ENCODE results near the gene ITPR2. TPM values are rescaled to one million over a fixed set of nuclear protein-coding genes. Genes with fewer than 3 reads are reported as not detected.

Gene ITPR2
- total RNA-seq, 1 experiment from 2014 or later, result 14.3 TPM

- H3K27me3 Mint-ChIP-seq (ENCODE audit: insufficient read depth, unreplicated experiment), result no peaks in the 10 kb centered on the region
- intact Hi-C loops (cut with micrococcal nuclease), result no loop called here
- peak overlapping the region; percentile 13 for H3K27ac Mint-ChIP-seq (ENCODE audit: low read depth, unreplicated experiment)
- H3K36me3 Mint-ChIP-seq (ENCODE audit: insufficient read depth, unreplicated experiment), result no peaks in the 10 kb centered on the region
- no TSS peak for BruUV-seq (replicated peaks)
- ChIA-PET POLR2A (no interaction called here), CTCF (no interaction called here)
- H3K4me3 Mint-ChIP-seq (ENCODE audit: unreplicated experiment), result no peak overlapping the region
- H3K4me1 Mint-ChIP-seq (ENCODE audit: insufficient read depth, unreplicated experiment), result peaks cover 27% of the 10 kb centered on the region
- H3K9me3 Mint-ChIP-seq (ENCODE audit: unreplicated experiment), result no peaks in the 10 kb centered on the region
- DNase-seq (ENCODE audit: unreplicated experiment), result no peak
- TF ChIP-seq, protein P1, sequence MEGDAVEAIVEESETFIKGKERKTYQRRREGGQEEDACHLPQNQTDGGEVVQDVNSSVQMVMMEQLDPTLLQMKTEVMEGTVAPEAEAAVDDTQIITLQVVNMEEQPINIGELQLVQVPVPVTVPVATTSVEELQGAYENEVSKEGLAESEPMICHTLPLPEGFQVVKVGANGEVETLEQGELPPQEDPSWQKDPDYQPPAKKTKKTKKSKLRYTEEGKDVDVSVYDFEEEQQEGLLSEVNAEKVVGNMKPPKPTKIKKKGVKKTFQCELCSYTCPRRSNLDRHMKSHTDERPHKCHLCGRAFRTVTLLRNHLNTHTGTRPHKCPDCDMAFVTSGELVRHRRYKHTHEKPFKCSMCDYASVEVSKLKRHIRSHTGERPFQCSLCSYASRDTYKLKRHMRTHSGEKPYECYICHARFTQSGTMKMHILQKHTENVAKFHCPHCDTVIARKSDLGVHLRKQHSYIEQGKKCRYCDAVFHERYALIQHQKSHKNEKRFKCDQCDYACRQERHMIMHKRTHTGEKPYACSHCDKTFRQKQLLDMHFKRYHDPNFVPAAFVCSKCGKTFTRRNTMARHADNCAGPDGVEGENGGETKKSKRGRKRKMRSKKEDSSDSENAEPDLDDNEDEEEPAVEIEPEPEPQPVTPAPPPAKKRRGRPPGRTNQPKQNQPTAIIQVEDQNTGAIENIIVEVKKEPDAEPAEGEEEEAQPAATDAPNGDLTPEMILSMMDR (IDR thresholded peaks at IDR 0.05; ENCODE audit: unreplicated experiment), result no peak
These were observed 88.9 kb downstream of the ITPR2 start for GRCh38 chr12:26744042-26744626.

GRCh38 chr12:26741584-26742227 is 91.3 kb downstream of the ITPR2 start:
- no peak for DNase-seq (ENCODE audit: unreplicated experiment)
- no TSS peak for BruUV-seq (replicated peaks)
- H3K36me3 Mint-ChIP-seq (ENCODE audit: insufficient read depth, unreplicated experiment), result peaks cover 7% of the 10 kb centered on the region
- intact Hi-C loops (cut with micrococcal nuclease), result no loop called here
- ChIA-PET CTCF (interaction anchor here (0.6 kb wide), 1 partner anchor 102 kb away, joined by 3 read pairs; no protein-coding TSS in a partner anchor), POLR2A (interaction anchor here (1.0 kb wide), 1 partner anchor 92 kb away, joined by 3 read pairs; the partner anchor contains the start of gene ITPR2)
- peaks cover 10% of the 10 kb centered on the region for H3K9me3 Mint-ChIP-seq (ENCODE audit: unreplicated experiment)
- no peak overlapping the region for H3K27ac Mint-ChIP-seq (ENCODE audit: low read depth, unreplicated experiment)
- no peaks in the 10 kb centered on the region for H3K27me3 Mint-ChIP-seq (ENCODE audit: insufficient read depth, unreplicated experiment)
- H3K4me3 Mint-ChIP-seq (ENCODE audit: unreplicated experiment), result no peak overlapping the region
- peaks cover 22% of the 10 kb centered on the region for H3K4me1 Mint-ChIP-seq (ENCODE audit: insufficient read depth, unreplicated experiment)
- TF ChIP-seq, protein P1 (IDR thresholded peaks at IDR 0.05; ENCODE audit: unreplicated experiment), result no peak

DNA sequence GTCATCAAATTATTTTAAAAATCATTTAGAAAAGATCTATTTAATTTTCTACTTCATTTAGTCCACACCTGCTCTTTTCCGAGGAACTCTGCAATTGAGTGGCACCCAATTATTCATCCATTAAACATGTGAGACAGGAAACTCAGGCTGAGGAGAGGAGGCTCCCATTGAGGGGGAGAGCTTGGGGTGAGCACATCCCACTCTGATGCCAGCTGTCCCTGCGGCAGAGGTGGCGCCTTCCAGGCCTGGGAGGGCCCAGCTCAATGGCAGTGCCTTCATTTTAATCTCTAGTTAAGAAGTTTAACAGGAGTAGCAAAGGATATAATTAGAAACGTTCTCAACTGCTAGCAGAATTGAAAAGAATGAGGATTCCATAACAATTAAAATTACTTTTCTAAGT is 92.0 kb downstream of the ITPR2 start:
- no peak overlapping the region for H3K27ac Mint-ChIP-seq (ENCODE audit: low read depth, unreplicated experiment)
- CTCF ChIA-PET, result interaction anchor here (0.6 kb wide), 3 partner anchors 102 to 515 kb away, joined by 3 to 4 read pairs (median 3); no protein-coding TSS in a partner anchor
- TF ChIP-seq, protein P1 (IDR thresholded peaks at IDR 0.05; ENCODE audit: unreplicated experiment), result no peak

DNA sequence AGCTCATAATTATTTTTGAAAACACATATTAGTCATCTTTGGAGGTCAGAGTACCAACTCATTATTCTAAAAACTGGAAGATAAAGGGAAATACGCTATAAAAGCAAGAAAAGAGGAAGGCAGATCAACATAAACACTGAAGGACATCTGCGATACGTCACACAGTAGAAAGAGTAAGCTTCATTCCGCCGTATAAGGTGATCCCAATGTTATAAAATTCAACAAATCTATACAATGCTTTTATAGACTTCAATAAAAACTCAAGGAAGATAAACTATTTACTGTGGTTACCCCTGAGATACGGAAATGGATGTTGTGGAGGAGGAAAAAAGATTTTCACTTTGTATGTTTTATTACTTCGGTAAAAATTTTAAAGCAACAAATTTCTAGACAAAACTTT is 92.6 kb downstream of the ITPR2 start:
- Mint-ChIP-seq H3K27ac (ENCODE audit: low read depth, unreplicated experiment) (no peak overlapping the region), H3K9me3 (ENCODE audit: unreplicated experiment) (peaks cover 10% of the 10 kb centered on the region), H3K4me3 (ENCODE audit: unreplicated experiment) (no peak overlapping the region), H3K4me1 (ENCODE audit: insufficient read depth, unreplicated experiment) (peaks cover 17% of the 10 kb centered on the region), H3K36me3 (ENCODE audit: insufficient read depth, unreplicated experiment) (peaks cover 7% of the 10 kb centered on the region), H3K27me3 (ENCODE audit: insufficient read depth, unreplicated experiment) (no peaks in the 10 kb centered on the region)
- DNase-seq (ENCODE audit: unreplicated experiment), result no peak
- intact Hi-C loops (cut with micrococcal nuclease), result no loop called here
- CTCF ChIA-PET, result interaction anchor here (0.6 to 0.8 kb wide), 4 partner anchors 12 to 253 kb away, joined by 3 to 4 read pairs (median 4); no protein-coding TSS in a partner anchor
- TF ChIP-seq, protein P1 (IDR thresholded peaks at IDR 0.05; ENCODE audit: unreplicated experiment), result no peak
- POLR2A ChIA-PET, result interaction anchor here (1.1 to 1.5 kb wide), 2 partner anchors 9 to 49 kb away, joined by 4 read pairs; no protein-coding TSS in a partner anchor
- BruUV-seq (replicated peaks), result no TSS peak

More for the DNA sequence above, 92.0 kb downstream of the ITPR2 start:
- H3K27me3 Mint-ChIP-seq (ENCODE audit: insufficient read depth, unreplicated experiment), result no peaks in the 10 kb centered on the region
- no TSS peak for BruUV-seq (replicated peaks)
- no peak overlapping the region for H3K4me3 Mint-ChIP-seq (ENCODE audit: unreplicated experiment)
- POLR2A ChIA-PET, result interaction anchor here (1.0 to 1.5 kb wide), 2 partner anchors 8 to 92 kb away, joined by 3 to 4 read pairs; partner anchors contain the start of gene ITPR2
- peaks cover 10% of the 10 kb centered on the region for H3K9me3 Mint-ChIP-seq (ENCODE audit: unreplicated experiment)
- peaks cover 7% of the 10 kb centered on the region for H3K36me3 Mint-ChIP-seq (ENCODE audit: insufficient read depth, unreplicated experiment)
- intact Hi-C loops (cut with micrococcal nuclease), result no loop called here
- DNase-seq (ENCODE audit: unreplicated experiment), result no peak
- peaks cover 18% of the 10 kb centered on the region for H3K4me1 Mint-ChIP-seq (ENCODE audit: insufficient read depth, unreplicated experiment)
